Fibroblast of gingiva (primary cell): ENCODE data around the gene PLA2G12B.
"Not testable (repeated sequence)": the region's sequence is repeated elsewhere in the genome, so short reads cannot be mapped to it uniquely, and the experiment has no call there.

ENCODE experiments used
- DNase-seq: peaks from one replicate; pipeline ENCODE4 v3.0.0-alpha.2; 2011; ENCODE audit warnings: low read depth

PLA2G12B gene

DNA sequence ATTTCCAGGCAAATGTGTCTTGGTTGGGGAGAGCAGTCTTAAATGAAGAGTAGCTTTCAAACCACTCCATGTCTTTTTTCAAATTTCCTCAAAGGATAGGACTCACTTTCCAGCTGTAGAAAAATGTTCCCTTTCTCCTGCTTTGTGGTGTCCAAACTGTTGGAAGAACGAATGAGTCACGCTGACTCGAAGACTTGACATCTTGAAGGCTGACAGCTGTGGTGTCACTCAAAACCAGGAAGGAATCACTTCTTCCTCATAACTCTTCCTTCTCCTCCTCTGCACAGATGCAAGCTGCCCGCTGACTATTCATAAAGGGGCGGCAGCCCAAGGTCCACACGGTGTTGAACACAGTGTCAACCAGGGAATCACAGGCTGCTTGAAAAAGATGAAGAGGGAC, 19.2 kb downstream of the PLA2G12B start:
- DNase-seq = no peak

DNA sequence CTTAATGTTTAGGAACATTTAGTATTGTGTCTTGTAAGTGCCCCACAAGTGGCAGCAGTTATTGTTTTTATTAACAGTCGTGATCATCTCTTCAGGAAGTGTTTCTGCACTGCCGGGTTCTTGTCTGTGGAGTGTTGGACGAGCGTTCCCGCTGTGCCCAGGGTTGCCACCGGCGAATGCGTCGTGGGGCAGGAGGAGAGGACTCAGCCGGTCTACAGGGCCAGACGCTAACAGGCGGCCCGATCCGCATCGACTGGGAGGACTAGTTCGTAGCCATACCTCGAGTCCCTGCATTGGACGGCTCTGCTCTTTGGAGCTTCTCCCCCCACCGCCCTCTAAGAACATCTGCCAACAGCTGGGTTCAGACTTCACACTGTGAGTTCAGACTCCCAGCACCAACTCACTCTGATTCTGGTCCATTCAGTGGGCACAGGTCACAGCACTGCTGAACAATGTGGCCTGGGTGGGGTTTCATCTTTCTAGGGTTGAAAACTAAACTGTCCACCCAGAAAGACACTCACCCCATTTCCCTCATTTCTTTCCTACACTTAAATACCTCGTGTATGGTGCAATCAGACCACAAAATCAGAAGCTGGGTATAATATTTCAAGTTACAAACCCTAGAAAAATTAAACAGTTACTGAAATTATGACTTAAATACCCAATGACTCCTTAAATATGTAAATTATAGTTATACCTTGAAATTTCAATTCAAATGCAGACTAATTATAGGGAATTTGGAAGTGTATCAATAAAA, 22.2 kb downstream of the PLA2G12B start:
- DNase-seq = peak; percentile 54

DNA sequence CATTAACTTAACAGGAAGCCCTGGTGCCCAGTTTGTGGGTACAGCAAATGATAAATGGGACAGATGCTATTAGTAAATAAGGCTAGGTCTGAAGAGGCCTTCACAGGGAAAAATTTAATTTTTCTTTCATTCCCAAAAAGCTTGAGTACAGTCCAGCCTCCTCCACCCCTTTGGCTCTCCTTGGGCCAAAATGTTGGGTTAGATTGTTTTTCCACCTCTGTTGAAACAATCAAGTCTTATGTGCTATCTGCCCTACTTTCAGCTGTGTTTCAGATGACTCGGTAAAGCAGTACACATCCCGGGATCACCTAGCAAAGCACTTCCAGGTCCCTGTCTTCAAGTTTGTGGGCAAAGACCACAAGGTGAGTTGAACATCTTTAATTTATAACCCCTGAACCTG, 24.3 kb downstream of the PLA2G12B start:
- no peak for DNase-seq

DNA sequence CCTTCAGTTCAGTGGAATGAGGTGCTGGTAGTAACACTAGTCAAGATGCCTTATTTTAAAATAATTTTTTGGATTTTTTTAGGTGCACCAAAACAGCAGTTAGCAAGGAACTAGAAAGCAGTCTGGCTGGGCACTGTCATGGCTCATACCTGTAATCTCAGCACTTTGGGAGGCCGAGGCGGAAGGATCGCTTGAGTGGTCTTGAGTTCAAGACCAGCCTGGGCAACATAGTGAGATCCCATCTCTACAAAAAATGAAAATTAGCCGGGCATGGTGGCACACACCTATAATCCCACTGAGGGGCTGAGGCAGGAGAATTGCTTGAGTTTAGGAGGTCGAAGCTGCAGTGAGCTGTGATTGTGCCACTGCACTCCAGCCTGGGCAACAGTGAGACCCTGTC, 25.8 kb downstream of the PLA2G12B start:
- DNase-seq = no peak

DNA sequence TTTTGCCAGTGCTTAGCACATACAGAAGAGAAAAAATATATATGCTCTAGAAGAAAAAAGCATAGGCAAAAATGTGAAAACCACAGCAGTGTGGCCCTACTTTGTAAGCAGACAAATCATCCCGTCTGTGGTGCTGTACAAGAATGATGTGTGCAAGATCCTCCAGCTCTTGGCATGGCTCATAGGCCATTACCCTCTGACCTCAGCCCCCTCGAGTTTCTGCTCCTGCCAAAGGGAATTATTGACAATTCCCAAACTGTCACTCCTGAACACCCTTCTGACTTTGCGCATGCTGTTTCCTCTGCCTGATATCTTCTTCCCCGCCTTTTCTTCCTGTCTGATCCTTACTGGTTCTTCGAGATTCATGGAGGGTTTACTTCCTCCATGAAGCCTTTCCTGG, 27.1 kb downstream of the PLA2G12B start:
- no peak for DNase-seq

DNA sequence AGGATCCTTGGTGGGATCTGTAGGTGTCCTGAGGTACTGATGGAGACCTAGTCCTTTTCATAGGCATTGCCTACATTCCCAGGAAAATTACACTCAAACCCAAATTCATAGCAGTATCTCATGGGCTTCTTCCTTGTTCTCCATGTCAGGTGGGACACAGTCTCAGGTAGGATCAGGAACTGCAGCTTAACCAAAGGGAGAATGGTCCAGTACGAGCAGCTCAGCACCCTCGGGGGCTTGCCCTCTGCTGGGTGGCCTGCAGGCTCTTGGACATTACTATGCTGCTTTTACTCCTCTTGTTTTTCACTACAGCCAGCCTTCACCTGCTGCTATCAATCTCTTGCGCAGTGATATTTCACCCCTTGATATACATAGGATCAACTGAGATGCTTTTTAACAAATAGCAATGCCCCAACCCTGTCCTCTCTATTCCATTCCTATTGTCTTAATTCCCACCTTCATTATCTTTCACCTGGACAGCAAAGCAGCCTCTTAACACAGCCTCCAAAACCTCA, 28.6 kb downstream of the PLA2G12B start:
- no peak for DNase-seq

DNA sequence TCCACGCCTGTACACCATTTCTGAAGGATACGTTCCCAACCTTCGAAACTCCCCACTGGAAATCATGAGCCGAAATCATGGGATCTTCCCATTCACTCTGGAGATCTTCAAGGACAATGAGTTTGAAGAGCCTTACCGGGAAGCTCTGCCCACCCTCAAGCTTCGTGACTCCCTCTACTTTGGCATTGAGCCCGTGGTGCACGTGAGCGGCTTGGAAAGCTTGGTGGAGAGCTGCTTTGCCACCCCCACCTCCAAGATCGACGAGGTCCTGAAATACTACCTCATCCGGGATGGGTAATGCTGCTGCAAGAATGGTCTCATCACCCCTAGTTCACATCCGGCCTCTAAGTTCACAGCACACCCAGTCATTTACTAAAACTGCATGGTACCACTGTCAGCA, 30.3 kb downstream of the PLA2G12B start:
- no peak for DNase-seq

DNA sequence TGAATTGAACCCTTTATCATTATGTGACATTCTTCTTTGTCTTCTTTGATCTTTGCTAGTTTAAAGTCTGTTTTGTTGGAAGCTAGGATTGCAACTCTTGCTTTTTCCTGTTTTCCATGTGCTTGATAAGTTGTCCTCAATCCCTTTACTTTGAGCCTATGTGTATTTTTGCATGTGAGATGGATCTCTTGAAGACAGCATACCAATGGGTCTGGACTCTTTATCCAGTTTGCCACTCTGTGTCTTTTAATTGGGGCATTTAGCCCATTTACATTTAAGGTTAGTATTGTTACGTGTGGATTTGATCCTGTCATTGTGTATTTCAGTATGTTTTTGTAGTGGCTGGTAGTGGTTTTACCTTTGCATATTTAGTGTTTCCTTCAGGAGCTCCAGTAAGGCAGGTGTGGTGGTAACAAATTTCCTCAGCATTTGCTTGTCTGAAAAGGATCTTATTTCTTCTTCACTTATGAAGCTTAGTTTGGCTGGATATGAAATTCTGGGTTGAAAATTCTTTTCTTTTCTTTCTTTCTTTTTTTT, 33.4 kb downstream of the PLA2G12B start:
- DNase-seq = peak; percentile 4

DNA sequence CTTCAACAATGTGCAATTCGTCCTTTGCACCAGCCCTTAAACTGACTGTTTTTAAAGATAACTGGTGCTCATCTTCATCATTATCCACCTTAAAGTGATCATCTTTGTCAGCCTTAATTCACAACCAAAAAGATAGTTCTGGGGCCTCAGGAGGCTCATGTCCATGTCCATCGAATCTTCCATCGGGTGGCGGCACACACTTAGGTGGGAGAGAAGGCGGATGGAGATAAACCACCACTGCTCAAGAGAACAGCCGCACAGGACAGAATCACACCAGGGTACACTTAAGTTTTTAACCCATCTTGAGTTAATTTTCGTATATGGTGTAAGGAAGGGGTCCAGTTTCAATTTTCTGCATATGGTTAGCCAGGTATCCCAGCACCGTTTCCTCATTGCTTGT, 36.3 kb downstream of the PLA2G12B start:
- DNase-seq = no peak

DNA sequence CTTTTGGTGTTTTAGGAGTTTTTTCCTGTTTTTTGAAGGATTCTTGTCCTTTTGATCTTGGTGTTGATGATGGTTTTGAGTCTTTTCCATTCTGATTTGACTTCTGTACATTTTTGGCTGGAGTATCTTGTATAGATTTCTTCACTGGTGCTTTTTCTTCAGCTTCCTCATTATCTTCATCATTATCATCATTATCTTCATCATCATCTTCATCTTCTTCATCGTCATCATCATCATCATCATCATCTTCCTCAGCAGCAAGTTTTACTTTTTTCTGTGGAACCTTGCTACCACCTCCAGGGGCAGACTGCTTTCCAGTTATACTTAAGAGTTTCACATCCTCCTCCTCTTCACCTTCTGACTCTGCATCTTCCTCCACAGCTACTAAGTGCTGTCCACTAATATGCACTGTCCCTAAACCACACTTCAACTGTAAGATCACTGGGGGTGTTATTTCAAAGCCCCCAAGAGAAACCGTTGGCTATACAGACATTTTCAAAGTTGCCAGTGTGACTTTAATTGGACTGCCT, 36.7 kb downstream of the PLA2G12B start:
- DNase-seq = not testable (repeated sequence)

DNA sequence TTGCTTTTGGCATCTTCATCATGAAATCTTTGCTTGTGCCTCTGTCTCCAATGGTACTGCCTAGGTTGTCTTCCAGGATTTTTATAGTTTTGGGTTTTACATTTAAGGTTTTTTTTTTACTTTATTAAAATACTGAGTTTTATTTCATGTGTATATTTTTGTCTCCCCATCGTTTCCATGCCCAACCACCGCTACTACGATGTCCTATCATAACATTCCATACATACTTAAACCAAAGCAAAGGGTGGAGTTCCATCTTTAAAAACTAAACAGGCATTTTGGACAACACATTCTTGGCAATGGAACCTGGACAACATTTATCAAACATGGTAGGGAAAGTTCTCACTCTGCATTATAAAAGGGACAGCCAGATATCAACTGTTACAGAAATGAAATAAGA, 37.4 kb downstream of the PLA2G12B start:
- not testable (repeated sequence) for DNase-seq

DNA sequence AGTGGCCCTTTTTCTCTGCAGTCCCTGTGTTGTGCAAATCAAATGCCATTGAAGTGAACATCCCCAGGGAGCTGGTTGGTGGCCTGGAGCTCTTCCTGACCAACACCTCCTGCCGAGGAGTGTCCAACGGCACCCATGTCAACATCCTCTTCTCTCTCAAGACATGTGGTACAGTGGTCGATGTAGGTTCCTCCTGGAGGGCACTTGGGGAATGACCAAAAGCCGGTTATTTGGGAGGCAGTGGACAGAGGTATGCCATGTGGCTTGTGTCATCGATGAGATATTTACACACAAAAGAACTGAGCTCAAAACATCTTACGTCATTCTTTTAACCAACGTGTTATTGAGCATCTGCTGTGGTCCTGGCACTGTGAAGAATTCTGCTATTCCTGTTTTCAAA, 41.3 kb downstream of the PLA2G12B start:
- no peak for DNase-seq

DNA sequence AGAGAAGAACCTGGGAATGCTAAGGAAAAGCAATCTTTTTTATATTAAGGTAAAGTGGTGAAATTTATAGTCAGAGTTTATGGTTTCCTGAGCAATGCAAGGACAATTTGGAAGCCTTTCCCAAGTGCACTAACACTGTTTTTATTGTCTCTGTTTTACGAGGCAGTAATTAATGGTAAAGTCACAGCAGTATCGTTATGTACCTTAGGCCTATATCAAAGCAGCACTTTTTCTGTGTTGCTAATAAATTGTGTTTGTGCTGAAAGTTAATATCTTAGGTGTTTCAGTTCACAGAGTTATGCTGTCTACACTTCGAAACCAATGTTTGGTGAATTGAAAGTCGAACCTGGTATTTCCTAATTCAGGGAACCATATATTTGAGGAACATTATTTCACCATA, 41.9 kb downstream of the PLA2G12B start:
- no peak for DNase-seq

DNA sequence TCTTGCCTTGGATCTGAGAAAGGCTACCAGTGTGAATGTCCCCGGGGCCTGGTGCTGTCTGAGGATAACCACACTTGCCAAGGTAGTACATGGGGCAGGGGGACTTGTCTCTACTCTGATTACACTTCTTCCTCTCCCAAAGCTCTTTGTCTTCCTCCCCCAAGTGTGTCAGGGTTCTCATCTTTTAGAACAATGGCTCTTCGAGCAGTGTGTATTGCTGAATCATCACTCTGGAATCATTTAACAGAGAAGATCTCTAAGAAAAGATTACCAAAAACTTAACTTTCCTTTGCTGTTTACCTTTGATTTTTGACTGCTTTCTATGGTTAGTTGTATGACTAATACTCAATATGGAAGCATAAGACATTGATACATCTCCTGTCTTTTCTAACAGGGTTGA, 42.8 kb downstream of the PLA2G12B start:
- DNase-seq = no peak

DNA sequence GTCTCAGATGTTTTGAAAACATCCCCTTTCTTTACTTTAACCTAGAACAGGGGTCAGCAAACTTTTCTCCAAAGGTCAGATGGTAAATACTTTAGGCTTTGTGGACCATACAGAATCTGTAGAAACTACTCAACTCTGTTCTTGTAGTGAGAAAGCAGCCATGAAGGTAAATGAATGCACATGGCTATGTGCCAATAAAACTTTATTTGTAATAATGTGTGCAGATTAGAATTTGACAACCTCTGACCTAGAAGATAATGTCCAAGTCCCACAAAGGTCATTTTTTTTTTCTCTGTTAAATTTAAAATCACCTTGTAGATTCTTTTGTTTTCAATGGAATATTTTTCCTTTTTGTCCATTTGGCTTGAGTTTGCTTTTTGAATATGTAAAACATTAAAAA, 43.9 kb downstream of the PLA2G12B start:
- DNase-seq = no peak

DNA sequence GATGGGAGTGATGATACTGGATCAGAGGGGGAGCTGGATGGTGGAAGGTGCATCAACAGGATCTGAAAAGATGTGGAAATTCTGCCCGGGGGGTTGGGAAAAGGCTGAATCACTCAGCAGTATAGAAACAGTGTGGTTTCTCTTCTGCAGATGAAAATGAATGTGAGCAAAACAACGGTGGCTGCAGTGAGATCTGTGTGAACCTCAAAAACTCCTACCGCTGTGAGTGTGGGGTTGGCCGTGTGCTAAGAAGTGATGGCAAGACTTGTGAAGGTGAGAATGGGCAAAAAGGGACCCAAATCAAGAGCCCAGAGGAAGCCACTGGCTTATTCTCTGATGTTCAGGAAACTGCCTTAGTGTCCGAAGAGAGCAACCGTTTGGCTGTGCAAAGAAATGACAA, 48.2 kb downstream of the PLA2G12B start:
- DNase-seq = no peak

DNA sequence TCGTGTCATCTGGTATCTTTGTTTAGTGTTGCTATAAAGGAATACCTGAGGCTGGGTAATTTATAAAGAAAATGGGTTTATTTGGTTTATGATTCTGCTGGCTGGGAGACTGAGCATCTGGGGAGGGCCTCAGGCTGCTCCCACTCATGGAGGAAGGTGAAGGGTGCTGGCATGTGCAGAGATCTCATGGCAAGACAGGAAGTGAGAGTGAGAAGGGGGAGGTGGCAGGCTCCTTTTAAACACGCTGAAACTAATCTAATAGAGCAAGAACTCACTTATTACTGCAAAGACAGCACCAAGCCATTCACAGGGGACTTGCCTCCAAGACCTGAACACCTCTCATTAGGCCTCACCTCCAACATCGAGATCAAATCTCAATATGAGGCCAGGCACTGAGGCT, 49.8 kb downstream of the PLA2G12B start:
- no peak for DNase-seq

DNA sequence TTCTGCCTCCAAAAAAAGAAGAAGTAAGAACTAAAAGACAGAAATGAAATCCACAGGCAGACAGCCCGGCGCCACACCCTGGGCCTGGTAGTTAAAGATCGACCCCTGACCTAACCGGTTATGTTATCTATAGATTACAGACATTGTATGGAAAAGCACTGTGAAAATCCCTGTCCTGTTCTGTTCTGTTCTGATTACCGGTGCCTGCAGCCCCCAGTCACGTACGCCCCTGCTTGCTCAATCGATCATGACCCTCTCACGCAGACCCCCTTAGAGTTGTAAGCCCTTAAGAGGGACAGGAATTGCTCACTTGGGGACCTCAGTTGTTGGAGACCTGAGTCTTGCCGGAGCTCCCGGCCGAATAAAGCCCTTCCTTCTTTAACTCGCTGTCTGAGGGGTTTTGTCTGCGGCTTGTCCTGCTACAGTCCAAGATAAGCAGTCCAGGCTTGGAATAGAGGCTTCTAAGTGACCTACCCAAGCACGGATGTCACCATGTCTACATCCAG, 50.6 kb downstream of the PLA2G12B start:
- not testable (repeated sequence) for DNase-seq

DNA sequence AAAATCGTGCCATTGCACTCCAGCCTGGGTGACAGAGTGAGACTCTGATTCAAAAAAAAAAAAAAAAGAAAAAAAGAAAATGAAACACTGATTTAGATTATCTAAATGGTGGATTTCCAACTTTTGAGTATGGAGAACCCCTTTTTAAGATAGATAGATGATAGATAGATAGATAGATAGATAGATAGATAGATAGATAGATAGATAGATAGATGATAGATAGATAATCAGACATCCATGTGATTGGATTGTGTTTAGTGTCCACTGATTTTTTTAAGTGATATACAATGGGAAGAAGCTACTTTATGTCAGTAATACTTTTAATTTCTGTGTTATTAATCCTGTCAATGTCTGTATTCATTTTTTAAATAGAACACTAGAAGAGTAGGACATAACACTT, 55.1 kb downstream of the PLA2G12B start:
- DNase-seq = no peak

DNA sequence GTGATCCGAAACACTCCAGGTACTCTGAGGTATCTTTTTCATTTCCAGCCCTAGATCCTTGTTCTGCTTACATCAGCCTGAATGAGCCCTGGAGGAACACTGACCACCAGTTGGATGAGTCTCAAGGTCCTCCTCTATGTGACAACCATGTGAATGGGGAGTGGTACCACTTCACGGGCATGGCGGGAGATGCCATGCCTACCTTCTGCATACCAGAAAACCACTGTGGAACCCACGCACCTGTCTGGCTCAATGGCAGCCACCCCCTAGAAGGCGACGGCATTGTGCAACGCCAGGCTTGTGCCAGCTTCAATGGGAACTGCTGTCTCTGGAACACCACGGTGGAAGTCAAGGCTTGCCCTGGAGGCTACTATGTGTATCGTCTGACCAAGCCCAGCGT, 56.0 kb downstream of the PLA2G12B start:
- DNase-seq = no peak

DNA sequence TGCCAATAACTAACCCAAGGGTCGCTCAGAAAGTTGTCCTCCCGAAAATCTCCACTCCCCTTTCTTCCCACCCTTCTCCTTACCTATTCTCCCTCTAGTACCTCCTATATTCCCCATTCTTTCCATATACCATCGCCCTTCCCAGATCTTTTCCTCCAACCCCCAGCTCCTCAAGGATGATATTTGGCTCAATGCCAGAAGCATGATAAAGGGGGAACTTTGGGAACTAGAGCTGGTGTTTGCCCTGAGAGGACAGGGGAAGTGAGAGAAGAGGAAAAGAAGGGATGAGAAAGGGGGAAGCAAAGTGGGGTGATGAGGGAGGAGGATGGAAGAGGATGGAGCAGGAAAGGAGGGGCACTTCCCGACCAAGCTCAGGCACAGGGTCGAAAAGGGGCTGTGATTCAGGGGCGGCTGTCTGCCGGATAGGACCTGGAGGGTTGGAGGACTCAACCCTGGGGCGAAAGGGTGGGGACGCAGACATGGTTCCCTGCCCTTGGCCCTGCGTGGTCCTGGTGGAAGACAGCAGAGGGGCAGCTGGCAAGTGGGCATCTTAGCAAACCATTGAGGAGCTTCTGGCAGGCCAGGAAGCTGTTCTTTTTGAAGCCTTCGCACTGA, 59.3 kb downstream of the PLA2G12B start:
- DNase-seq = no peak

DNA sequence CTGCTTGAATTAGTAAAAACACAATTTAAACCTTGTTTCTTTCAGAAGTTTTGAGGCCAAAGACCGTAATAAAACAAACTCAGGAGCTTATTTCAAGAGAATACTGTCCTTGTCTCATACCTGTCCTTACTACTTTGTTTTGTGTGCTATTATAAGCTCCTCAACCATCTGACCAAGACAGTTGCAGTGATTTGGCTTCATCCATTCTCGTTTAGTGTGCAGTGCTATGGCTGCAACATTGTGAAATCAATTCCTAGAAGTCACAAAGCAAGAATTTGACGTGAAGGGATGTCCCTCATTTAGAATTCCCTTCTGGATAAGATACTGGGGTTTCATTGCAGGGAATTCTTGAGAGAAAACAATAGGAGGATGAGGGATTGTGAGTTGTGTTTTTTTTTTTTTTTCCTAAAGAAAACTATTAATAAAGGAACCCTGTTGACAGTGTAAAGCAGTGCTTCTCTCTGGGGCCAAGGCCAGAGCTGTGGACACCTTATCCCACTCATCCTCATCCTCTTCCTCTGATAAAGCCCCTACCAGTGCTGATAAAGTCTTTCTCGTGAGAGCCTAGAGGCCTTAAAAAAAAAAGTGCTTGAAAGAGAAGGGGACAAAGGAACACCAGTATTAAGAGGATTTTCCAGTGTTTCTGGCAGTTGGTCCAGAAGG, 61.3 kb downstream of the PLA2G12B start, which contains the start of gene OIT3:
OIT3 (plus strand) TSS at position 604 of the 663 bp plus-strand sequence. CDS start 60 bp downstream, outside the sequence.
- peak; percentile 4 for DNase-seq
